Measurements from ENCODE around the gene KPNB1.

GRCh38 chr17:47676199-47676472 lies 26.4 kb downstream of the KPNB1 start:
- TF ChIP-seq POLR2A (IDR thresholded peaks at IDR 0.05; ENCODE audit: low read depth, low read length) (no peak), MAX (IDR thresholded peaks at IDR 0.05; ENCODE audit: low read depth, low read length) (no peak), SKIL (IDR thresholded peaks at IDR 0.05; ENCODE audit: low read depth, poor library complexity, severe bottlenecking) (no peak), ETV6 (conservative IDR thresholded peaks at IDR 0.05 in 1 of 2, IDR thresholded peaks at IDR 0.05 in 1 of 2; ENCODE audit: borderline replicate concordance in 1 of 2, low read depth in 1 of 2) (no peak), SRF (IDR thresholded peaks at IDR 0.05; ENCODE audit: low read depth in 2 of 2, low read length in 2 of 2) (no peak), E2F8 (IDR thresholded peaks at IDR 0.05; ENCODE audit: low read depth, partially characterized antibody) (no peak), CTCF (IDR thresholded peaks at IDR 0.05 in 2 of 3, conservative IDR thresholded peaks at IDR 0.05 in 1 of 3; ENCODE audit: control insufficient read depth in 2 of 3, extremely low read depth in 1 of 3, insufficient read depth in 1 of 3, low read depth in 3 of 3, low read length in 3 of 3) (no peak), NFYB (IDR thresholded peaks at IDR 0.05; ENCODE audit: insufficient read depth, low read depth, low read length) (no peak), CUX1 (IDR thresholded peaks at IDR 0.05; ENCODE audit: insufficient replicate concordance, low read depth, low read length) (no peak)

All from GM12878 (cell line).